ENCODE data around the gene NREP. TPM values are rescaled to one million over a fixed set of nuclear protein-coding genes. Genes with fewer than 3 reads are reported as not detected.

NREP gene
- total RNA-seq, 1 experiment from 2014 or later = 160 TPM

- no peaks in the 10 kb centered on the region for H3K9me3 Mint-ChIP-seq
- H3K4me3 Mint-ChIP-seq = no peak overlapping the region
- ATAC-seq (no peak), DNase-seq (ENCODE audit: low spot score) (no peak)
- no peaks in the 10 kb centered on the region for H3K36me3 Mint-ChIP-seq
- no peaks in the 10 kb centered on the region for H3K27me3 Mint-ChIP-seq (ENCODE audit: low read depth)
- no peak overlapping the region for H3K27ac Mint-ChIP-seq
- POLR2A ChIA-PET = no interaction called here
- H3K4me1 Mint-ChIP-seq = peaks cover 17% of the 10 kb centered on the region
- TF ChIP-seq ZNF512 (CRISPR knock-in tag; IDR thresholded peaks at IDR 0.05; ENCODE audit: borderline replicate concordance) = no peak
- TF ChIP-seq E2F4 (CRISPR knock-in tag; IDR thresholded peaks at IDR 0.05; ENCODE audit: borderline replicate concordance, low read depth) = no peak
- no peak for TF ChIP-seq ERG (CRISPR knock-in tag; IDR thresholded peaks at IDR 0.05)
- no peak for TF ChIP-seq ZBTB21 (CRISPR knock-in tag; IDR thresholded peaks at IDR 0.05; ENCODE audit: borderline replicate concordance)
- no peak for TF ChIP-seq TEAD4 (CRISPR knock-in tag; IDR thresholded peaks at IDR 0.05)
- no peak for TF ChIP-seq SMAD4 (CRISPR knock-in tag; IDR thresholded peaks at IDR 0.05)
- TF ChIP-seq USF1 (CRISPR knock-in tag; IDR thresholded peaks at IDR 0.05) = no peak
- TF ChIP-seq NFYB (CRISPR knock-in tag; conservative IDR thresholded peaks at IDR 0.05; ENCODE audit: low read depth) = no peak
- TF ChIP-seq IRF1 (CRISPR knock-in tag; IDR thresholded peaks at IDR 0.05) = no peak
- no peak for TF ChIP-seq E2F5 (CRISPR knock-in tag; IDR thresholded peaks at IDR 0.05)
- TF ChIP-seq HMGA2 (CRISPR knock-in tag; IDR thresholded peaks at IDR 0.05) = no peak
- no peak for TF ChIP-seq JAZF1 (CRISPR knock-in tag; IDR thresholded peaks at IDR 0.05)
- no peak for TF ChIP-seq ZNF416 (CRISPR knock-in tag; IDR thresholded peaks at IDR 0.05)
- TF ChIP-seq TCF7 (CRISPR knock-in tag; IDR thresholded peaks at IDR 0.05; ENCODE audit: low read depth) = no peak
- TF ChIP-seq ELF4 (CRISPR knock-in tag; IDR thresholded peaks at IDR 0.05; ENCODE audit: low read depth) = no peak
- CTCF ChIA-PET = interaction anchor here (0.8 kb wide), 1 partner anchor 274 kb away, joined by 3 read pairs; no protein-coding TSS in a partner anchor
Measured at GRCh38 chr5:111806156-111806555, 49.2 kb upstream of the NREP start.

GRCh38 chr5:111805071-111805470 is 48.1 kb upstream of the NREP start:
- ChIA-PET POLR2A (no interaction called here), CTCF (no interaction called here)
- ATAC-seq (no peak), DNase-seq (ENCODE audit: low spot score) (no peak)
- no peak for TF ChIP-seq KAT7 (CRISPR knock-in tag; IDR thresholded peaks at IDR 0.05; ENCODE audit: borderline replicate concordance)
- TF ChIP-seq ZNF121 (CRISPR knock-in tag; IDR thresholded peaks at IDR 0.05) = no peak
- no peak for TF ChIP-seq ZNF532 (CRISPR knock-in tag; IDR thresholded peaks at IDR 0.05; ENCODE audit: borderline replicate concordance)
- no peak for TF ChIP-seq ZNF512 (CRISPR knock-in tag; IDR thresholded peaks at IDR 0.05; ENCODE audit: borderline replicate concordance)
- TF ChIP-seq ZBTB21 (CRISPR knock-in tag; IDR thresholded peaks at IDR 0.05; ENCODE audit: borderline replicate concordance) = no peak
- TF ChIP-seq MLX (CRISPR knock-in tag; IDR thresholded peaks at IDR 0.05) = no peak
- TF ChIP-seq ATF1 (CRISPR knock-in tag; IDR thresholded peaks at IDR 0.05) = no peak
- TF ChIP-seq CREB1 (CRISPR knock-in tag; IDR thresholded peaks at IDR 0.05) = no peak
- Mint-ChIP-seq H3K27me3 (ENCODE audit: low read depth) (no peaks in the 10 kb centered on the region), H3K4me1 (peaks cover 27% of the 10 kb centered on the region), H3K4me3 (no peak overlapping the region), H3K36me3 (no peaks in the 10 kb centered on the region), H3K9me3 (no peaks in the 10 kb centered on the region), H3K27ac (no peak overlapping the region)

All from WTC11 (cell line).